Measurements from ENCODE around the gene CFAP90. TPM values are rescaled to one million over a fixed set of nuclear protein-coding genes. Genes with fewer than 3 reads are reported as not detected.

CFAP90 gene
- total and polyA plus RNA-seq, 2 of the 8 experiments (the other 6 are each of a cell fraction or from before 2014, with no cell fraction given) = 0.39 to 0.92 TPM

DNA sequence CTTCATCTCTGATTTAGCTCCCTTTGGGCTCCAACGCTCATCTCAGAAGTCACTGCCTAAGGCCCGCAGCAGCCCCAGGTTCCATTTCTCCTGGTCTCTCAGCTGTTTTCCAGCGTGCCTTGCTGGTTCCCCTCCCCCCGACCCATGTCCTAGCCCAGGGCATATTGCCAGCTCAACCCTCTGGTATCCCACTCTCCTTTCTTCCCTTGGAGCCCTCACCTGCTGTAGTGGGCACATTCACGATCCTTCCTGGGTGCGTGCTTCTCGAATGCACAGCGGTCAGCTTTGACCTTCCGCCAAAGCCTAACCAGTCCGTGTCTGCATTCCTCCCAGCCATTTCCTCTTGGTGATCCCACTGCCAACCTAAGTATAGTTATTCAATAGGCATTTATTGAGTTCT is 36.1 kb downstream of the CFAP90 start:
- CTCF ChIA-PET (ENCODE audit: partially characterized antibody) = interaction anchor here (1.0 to 9.2 kb wide), 9 partner anchors 8 to 994 kb away, joined by 4 to 61 read pairs (median 7); partner anchors contain the start of gene CFAP90

More for the DNA sequence above, 36.1 kb downstream of the CFAP90 start:
- POLR2A ChIA-PET (ENCODE audit: partially characterized antibody) = no interaction called here
- Histone ChIP-seq H3K56ac (replicated peaks; ENCODE audit: insufficient read length, low read depth, low read length) (no peak overlapping the region), H2AK5ac (ENCODE audit: low read depth, low read length) (no peak overlapping the region), H3K27me3 (replicated peaks in 1 of 4; ENCODE audit: control insufficient read depth in 3 of 4, extremely low read depth in 1 of 4, insufficient read depth in 3 of 4, low read length in 3 of 4) (no peaks in the 10 kb centered on the region), H2AFZ (ENCODE audit: low read length) (no peak overlapping the region), H3K9me3 (ENCODE audit: insufficient read depth in 2 of 2, low read depth in 1 of 2, low read length in 1 of 2) (no peaks in the 10 kb centered on the region), H2BK12ac (ENCODE audit: low read depth, low read length) (no peak overlapping the region), H3K27ac (ENCODE audit: low read depth, low read length) (no peak overlapping the region), H2BK5ac (ENCODE audit: low read depth, low read length) (no peak overlapping the region), H4K5ac (ENCODE audit: insufficient read length, low read depth, low read length) (no peak overlapping the region), H3K23me2 (ENCODE audit: low read depth, low read length) (no peaks in the 10 kb centered on the region), H3K79me2 (ENCODE audit: control insufficient read depth in 1 of 2, insufficient read depth in 2 of 2, low read length in 2 of 2) (no peaks in the 10 kb centered on the region), H4K8ac (ENCODE audit: extremely low read depth, insufficient read depth, low read length) (no peak overlapping the region), H3K9ac (replicated peaks in 1 of 4; ENCODE audit: extremely low read depth in 1 of 4, low read depth in 3 of 4, low read length in 3 of 4) (no peak overlapping the region), H3K23ac (ENCODE audit: insufficient read length) (no peak overlapping the region), H4K20me1 (replicated peaks in 1 of 2; ENCODE audit: control insufficient read depth in 1 of 2, insufficient read depth in 2 of 2, low read length in 2 of 2) (no peaks in the 10 kb centered on the region), H4K91ac (replicated peaks; ENCODE audit: insufficient read length, low read length) (no peak overlapping the region), H3K36me3 (ENCODE audit: control insufficient read depth in 2 of 4, insufficient read depth in 4 of 4, low read length in 3 of 4) (peaks cover 0 to 13% (median 4%) of the 10 kb centered on the region in 4 experiments; a peak in 2 of 8 replicates), H3K14ac (ENCODE audit: insufficient read length) (no peak overlapping the region), H3K79me1 (ENCODE audit: low read depth, low read length) (no peaks in the 10 kb centered on the region), H3K4ac (replicated peaks; ENCODE audit: insufficient read length, low read depth, low read length) (no peak overlapping the region), H2BK20ac (ENCODE audit: low read length) (no peak overlapping the region), H2BK15ac (ENCODE audit: low read length) (no peak overlapping the region), H3K4me1 (replicated peaks in 1 of 4; ENCODE audit: control insufficient read depth in 3 of 4, insufficient read depth in 4 of 4, low read length in 3 of 4) (peaks cover 2 to 13% (median 6%) of the 10 kb centered on the region in 4 experiments; a peak in 6 of 7 replicates), H2BK120ac (replicated peaks; ENCODE audit: low read depth, low read length) (no peak overlapping the region), H3K18ac (ENCODE audit: extremely low read depth, low read length) (no peak overlapping the region), H3K4me2 (ENCODE audit: insufficient read depth in 1 of 2, low read depth in 2 of 2, low read length in 2 of 2) (no peak overlapping the region), H3K4me3 (ENCODE audit: extremely low read depth in 1 of 4, insufficient read depth in 2 of 4, low read depth in 3 of 4, low read length in 4 of 4) (no peak overlapping the region)
- TF ChIP-seq CREB1 (IDR thresholded peaks at IDR 0.05) = no peak
- no peak for FAIRE-seq
- no peak for DNase-seq (ENCODE audit: low read depth in 1 of 2, low spot score in 2 of 2)
- WGBS, 2 experiments (ENCODE audit: extremely low coverage in 1 of 2, insufficient coverage in 1 of 2, insufficient read length in 1 of 2, insufficient replicate concordance in 2 of 2, low coverage in 1 of 2, low lambda C conversion rate in 2 of 2, missing lambda C conversion rate in 1 of 2) = 94% methylated on average over 10 of the region's 10 CpGs; no CpG with 5 or more reads in 1 of the 2 experiments
